22Rv1 (cell line): Measurements from ENCODE around the gene GABRR2.

Experiments
- CTCF ChIP-seq: fragments of 450-650 bp; IDR thresholded peaks from 2 replicates; pipeline ENCODE4 v1.5.1; 2017; ENCODE audit warnings: mild to moderate bottlenecking
- ZFX ChIP-seq: fragments of 450-650 bp; IDR thresholded peaks from 2 replicates; pipeline ENCODE4 v1.6.1; 2017; ENCODE audit warnings: antibody characterized with exemption, borderline replicate concordance

DNA sequence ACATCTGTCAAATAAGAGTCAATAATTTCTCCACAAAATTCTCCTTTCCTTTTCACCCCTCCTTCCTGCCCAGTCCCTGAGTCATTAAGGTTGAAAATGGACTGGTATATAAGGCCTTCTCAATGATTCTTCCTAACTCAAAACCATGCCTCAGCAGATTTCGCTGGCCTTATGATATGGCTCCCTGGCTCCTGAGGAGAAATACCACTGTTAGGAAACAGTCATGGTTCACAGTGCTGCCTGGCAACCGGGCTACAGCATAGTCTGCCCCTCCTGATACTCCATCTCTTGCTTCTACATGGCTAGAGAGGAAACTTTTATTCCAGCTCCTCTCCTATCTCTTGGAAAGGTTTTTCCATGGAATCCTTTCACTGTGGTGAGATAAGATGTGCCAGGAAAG, 32.7 kb upstream of the GABRR2 start:
- no peak for TF ChIP-seq CTCF
- TF ChIP-seq ZFX, result no peak
